ENCODE measurements around the gene NSF.
"Not testable (repeated sequence)": the region's sequence is repeated elsewhere in the genome, so short reads cannot be mapped to it uniquely, and the experiment has no call there.

NSF gene

GRCh38 chr17:46590157-46591146, at the start of gene NSF:
Gene NSF, plus strand, starts transcription at chr17:46590669. Its CDS starts 107 bp downstream, at chr17:46590776.
- not testable (repeated sequence) for DNase-seq

GRCh38 chr17:46548607-46549006, 41.9 kb upstream of the NSF start:
- DNase-seq, result not testable (repeated sequence)

- DNase-seq, result not testable (repeated sequence)
Measured at GRCh38 chr17:46559155-46559554, 31.3 kb upstream of the NSF start.

GRCh38 chr17:46560048-46560447, 30.4 kb upstream of the NSF start:
- not testable (repeated sequence) for DNase-seq

- DNase-seq, result not testable (repeated sequence)
Measured at GRCh38 chr17:46566284-46566683, 24.2 kb upstream of the NSF start.

- DNase-seq, result not testable (repeated sequence)
Measured at GRCh38 chr17:46566980-46567379, 23.5 kb upstream of the NSF start.

- DNase-seq, result not testable (repeated sequence)
Measured at GRCh38 chr17:46571796-46572195, 18.7 kb upstream of the NSF start.

- DNase-seq, result not testable (repeated sequence)
Measured at GRCh38 chr17:46579083-46580075, 11.1 kb upstream of the NSF start, which contains the start of gene ARL17A. Gene ARL17A, minus strand, starts transcription at chr17:46579691. Its CDS starts 3,369 bp downstream, at chr17:46576322.

- not testable (repeated sequence) for DNase-seq
Measured at GRCh38 chr17:46580082-46580481, 10.4 kb upstream of the NSF start.

GRCh38 chr17:46585444-46585843, 5.0 kb upstream of the NSF start:
- DNase-seq, result not testable (repeated sequence)

- not testable (repeated sequence) for DNase-seq
Measured at GRCh38 chr17:46591332-46591731, 863 bp downstream of the NSF start.

- DNase-seq, result not testable (repeated sequence)
Measured at GRCh38 chr17:46598344-46598931, 8.0 kb downstream of the NSF start.

GRCh38 chr17:46600767-46601166, 10.3 kb downstream of the NSF start:
- DNase-seq, result not testable (repeated sequence)

- DNase-seq, result not testable (repeated sequence)
Measured at GRCh38 chr17:46603125-46603524, 12.7 kb downstream of the NSF start.

GRCh38 chr17:46611304-46611703, 20.8 kb downstream of the NSF start:
- DNase-seq, result not testable (repeated sequence)

GRCh38 chr17:46613876-46614275, 23.4 kb downstream of the NSF start:
- DNase-seq, result not testable (repeated sequence)

- DNase-seq, result not testable (repeated sequence)
Measured at GRCh38 chr17:46617121-46617520, 26.7 kb downstream of the NSF start.

GRCh38 chr17:46618975-46619374, 28.5 kb downstream of the NSF start:
- not testable (repeated sequence) for DNase-seq

- not testable (repeated sequence) for DNase-seq
Measured at GRCh38 chr17:46623790-46624189, 33.3 kb downstream of the NSF start.

- DNase-seq, result not testable (repeated sequence)
Measured at GRCh38 chr17:46624726-46625125, 34.3 kb downstream of the NSF start.

GRCh38 chr17:46627452-46627851, 37.0 kb downstream of the NSF start:
- not testable (repeated sequence) for DNase-seq

- not testable (repeated sequence) for DNase-seq
Measured at GRCh38 chr17:46628753-46629436, 38.4 kb downstream of the NSF start.

Measured in 8988T (cell line).